ENCODE measurements around the gene SMPD2.
A peak's percentile ranks its signal among the peaks of the same experiment; 100 is the strongest.

The SMPD2 gene

DNA sequence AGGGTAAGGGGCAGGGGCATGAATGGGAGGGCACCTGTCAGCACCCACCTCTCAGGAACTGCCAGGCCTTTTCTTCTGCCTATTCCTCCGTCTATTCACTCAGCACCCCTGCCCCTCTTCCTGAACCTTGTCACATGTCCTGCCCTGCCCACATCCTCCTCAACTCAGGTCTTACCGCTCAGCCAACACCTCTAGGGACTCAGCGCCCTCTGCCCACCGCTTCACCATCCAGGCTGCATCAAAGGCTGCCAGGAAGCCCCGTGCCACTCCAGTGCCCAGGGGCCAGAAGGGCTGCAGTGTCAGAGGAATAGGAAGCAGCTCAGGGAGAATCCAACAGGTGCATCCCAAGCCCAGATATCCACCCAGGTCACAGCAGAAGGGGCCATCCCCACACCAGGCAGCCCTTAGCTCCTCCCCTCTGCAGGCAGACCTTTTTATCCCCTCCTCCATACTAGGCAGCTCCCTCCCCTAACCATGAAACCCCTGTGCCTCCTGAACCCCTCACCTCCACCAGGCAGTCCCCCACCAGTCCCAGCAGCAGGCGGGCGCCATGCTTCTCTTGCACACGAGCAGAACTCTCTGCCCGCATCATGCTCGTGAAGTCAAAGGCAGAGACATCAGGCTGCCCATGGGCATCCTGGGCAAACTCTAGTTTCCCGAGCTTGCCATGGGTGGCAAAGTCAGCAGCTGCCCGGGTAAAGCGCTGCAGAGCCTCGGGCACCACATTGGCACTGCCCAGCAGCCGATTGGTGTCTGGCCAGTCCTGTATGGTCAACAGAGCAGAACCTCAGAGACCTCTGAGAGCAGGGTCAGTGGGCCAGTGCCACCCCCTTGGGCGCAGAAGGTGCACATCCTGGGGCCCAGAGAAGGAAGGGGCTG, 9.5 kb downstream of the SMPD2 start:
- Histone ChIP-seq H3K27me3 (replicated peaks in 2 of 5; ENCODE audit: control insufficient read depth in 4 of 5, insufficient read depth in 5 of 5, low read length in 4 of 5) (no peaks in the 10 kb centered on the region), H3K9me3 (ENCODE audit: control extremely low read depth in 1 of 5, control insufficient read depth in 4 of 5, insufficient read depth in 2 of 5, low read depth in 1 of 5, low read length in 4 of 5) (no peaks in the 10 kb centered on the region), H3K36me3 (ENCODE audit: control insufficient read depth in 4 of 4, insufficient read depth in 4 of 4, low read length in 3 of 4) (peaks cover 5 to 70% (median 34%) of the 10 kb centered on the region in 4 experiments), H3K27ac (ENCODE audit: insufficient read depth in 1 of 2, low read depth in 1 of 2, low read length in 2 of 2, poor library complexity in 1 of 2, severe bottlenecking in 2 of 2) (no peak overlapping the region), H3K4me3 (ENCODE audit: control insufficient read depth in 1 of 7, extremely low read depth in 1 of 7, insufficient read depth in 4 of 7, low read depth in 2 of 7, low read length in 6 of 7) (no peak overlapping the region), H3K4me1 (ENCODE audit: control extremely low read depth in 1 of 4, control insufficient read depth in 4 of 4, insufficient read depth in 4 of 4, low read length in 3 of 4) (peaks cover 4 to 33% (median 31%) of the 10 kb centered on the region in 4 experiments)
- ChIA-PET POLR2A (interaction anchor here (1.4 kb wide), 1 partner anchor 9 kb away, joined by 10 read pairs; no protein-coding TSS in a partner anchor), CTCF (interaction anchor here (0.8 to 9.8 kb wide), 3 partner anchors 9 to 268 kb away, joined by 3 to 125 read pairs (median 3); partner anchors contain the start of genes PPIL6 and SMPD2)
- peak; percentile 25 to 61 (median 54) for DNase-seq
- 71% methylated on average over 15 of the region's 16 CpGs for WGBS (ENCODE audit: insufficient coverage)

DNA sequence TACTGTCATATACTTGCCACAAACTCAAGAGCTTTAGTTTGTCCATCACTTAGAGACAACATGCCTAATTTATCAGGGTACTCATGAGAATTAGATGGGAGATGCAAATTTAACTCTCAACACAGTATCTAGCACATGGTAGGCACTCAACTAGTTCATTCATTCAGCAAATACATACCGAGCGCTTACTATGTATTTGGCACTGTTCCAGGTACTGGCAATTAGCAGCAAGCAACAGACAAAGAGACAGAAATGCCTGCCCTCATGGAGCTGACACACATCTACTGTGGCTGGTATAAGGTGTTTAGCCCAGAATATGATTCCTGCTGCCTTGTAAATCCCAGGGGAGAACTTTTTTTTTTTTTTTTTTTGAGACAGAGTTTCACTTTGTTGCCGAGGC, 10.3 kb downstream of the SMPD2 start:
- DNase-seq, result no peak
- H3K9me3 ChIP-seq (ENCODE audit: control extremely low read depth in 1 of 5, control insufficient read depth in 4 of 5, insufficient read depth in 2 of 5, low read depth in 1 of 5, low read length in 4 of 5), result no peaks in the 10 kb centered on the region
- H3K27me3 ChIP-seq (replicated peaks in 2 of 5; ENCODE audit: control insufficient read depth in 4 of 5, insufficient read depth in 5 of 5, low read length in 4 of 5), result no peaks in the 10 kb centered on the region
- peaks cover 2 to 62% (median 29%) of the 10 kb centered on the region in 4 experiments for H3K36me3 ChIP-seq (ENCODE audit: control insufficient read depth in 4 of 4, insufficient read depth in 4 of 4, low read length in 3 of 4)
- H3K27ac ChIP-seq (ENCODE audit: insufficient read depth in 1 of 2, low read depth in 1 of 2, low read length in 2 of 2, poor library complexity in 1 of 2, severe bottlenecking in 2 of 2), result no peak overlapping the region
- POLR2A ChIA-PET, result interaction anchor here (0.6 kb wide), 1 partner anchor 9 kb away, joined by 3 read pairs; no protein-coding TSS in a partner anchor
- 90% methylated on average over 3 of the region's 3 CpGs for WGBS (ENCODE audit: insufficient coverage)
- no peak overlapping the region for H3K4me3 ChIP-seq (ENCODE audit: control insufficient read depth in 1 of 7, extremely low read depth in 1 of 7, insufficient read depth in 4 of 7, low read depth in 2 of 7, low read length in 6 of 7)
- H3K4me1 ChIP-seq (ENCODE audit: control extremely low read depth in 1 of 4, control insufficient read depth in 4 of 4, insufficient read depth in 4 of 4, low read length in 3 of 4), result peaks cover 4 to 37% (median 32%) of the 10 kb centered on the region in 4 experiments
- CTCF ChIA-PET, result interaction anchor here (9.8 kb wide), 1 partner anchor 10 kb away, joined by 125 read pairs; the partner anchor contains the start of genes PPIL6 and SMPD2

DNA sequence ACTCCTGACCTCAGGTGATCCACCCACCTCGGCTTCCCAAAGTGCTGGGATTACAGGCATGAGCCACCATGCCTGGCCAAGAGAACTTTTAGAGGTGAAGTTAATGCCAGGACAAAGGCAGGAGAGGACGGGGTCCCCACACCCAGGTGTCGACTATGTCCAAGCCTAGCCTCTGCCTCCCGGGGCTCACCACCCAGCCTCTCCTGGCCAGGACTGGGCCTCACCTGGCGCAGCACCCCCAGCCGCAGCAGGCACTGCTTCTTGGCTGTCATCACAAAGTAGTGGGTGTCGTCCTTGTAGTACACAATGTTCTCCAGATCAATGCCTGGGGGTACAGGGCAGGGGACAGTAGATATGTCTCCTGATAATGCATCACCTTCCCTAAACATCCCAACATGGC, 10.9 kb downstream of the SMPD2 start:
- Histone ChIP-seq H3K27me3 (replicated peaks in 2 of 5; ENCODE audit: control insufficient read depth in 4 of 5, insufficient read depth in 5 of 5, low read length in 4 of 5) (no peaks in the 10 kb centered on the region), H3K4me3 (ENCODE audit: control insufficient read depth in 1 of 7, extremely low read depth in 1 of 7, insufficient read depth in 4 of 7, low read depth in 2 of 7, low read length in 6 of 7) (no peak overlapping the region), H3K4me1 (ENCODE audit: control extremely low read depth in 1 of 4, control insufficient read depth in 4 of 4, insufficient read depth in 4 of 4, low read length in 3 of 4) (peaks cover 4 to 42% (median 36%) of the 10 kb centered on the region in 4 experiments), H3K9me3 (ENCODE audit: control extremely low read depth in 1 of 5, control insufficient read depth in 4 of 5, insufficient read depth in 2 of 5, low read depth in 1 of 5, low read length in 4 of 5) (no peaks in the 10 kb centered on the region), H3K36me3 (ENCODE audit: control insufficient read depth in 4 of 4, insufficient read depth in 4 of 4, low read length in 3 of 4) (peaks cover 2 to 56% (median 26%) of the 10 kb centered on the region in 4 experiments), H3K27ac (ENCODE audit: insufficient read depth in 1 of 2, low read depth in 1 of 2, low read length in 2 of 2, poor library complexity in 1 of 2, severe bottlenecking in 2 of 2) (no peak overlapping the region)
- ChIA-PET POLR2A (interaction anchor here (0.6 kb wide), 1 partner anchor 10 kb away, joined by 3 read pairs; no protein-coding TSS in a partner anchor), CTCF (interaction anchor here (0.6 to 9.8 kb wide), 2 partner anchors 10 to 55 kb away, joined by 3 to 125 read pairs; partner anchors contain the start of genes PPIL6 and SMPD2)
- WGBS (ENCODE audit: insufficient coverage), result 100% methylated on average over 5 of the region's 7 CpGs
- DNase-seq, result no peak

DNA sequence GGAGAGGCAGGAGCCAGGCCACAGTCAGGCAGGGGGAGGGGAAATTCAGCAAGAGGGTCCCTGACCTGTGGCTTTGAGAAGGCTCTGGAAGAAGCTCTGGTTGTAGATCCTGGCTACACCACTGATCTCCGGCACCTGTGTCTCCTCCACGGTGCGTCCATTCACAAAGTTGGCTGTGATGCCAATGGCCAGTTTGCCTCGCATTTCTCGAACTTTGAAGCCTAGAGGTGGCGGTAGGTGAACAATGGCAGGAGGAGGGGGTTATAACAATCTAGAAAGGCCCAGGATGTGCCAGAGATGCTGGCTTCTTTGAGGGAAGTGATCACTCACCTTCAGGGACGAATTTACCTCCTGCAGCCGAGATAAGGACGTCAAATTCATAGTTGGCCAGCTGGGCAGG, 11.7 kb downstream of the SMPD2 start:
- Histone ChIP-seq H3K27ac (ENCODE audit: insufficient read depth in 1 of 2, low read depth in 1 of 2, low read length in 2 of 2, poor library complexity in 1 of 2, severe bottlenecking in 2 of 2) (no peak overlapping the region), H3K4me3 (ENCODE audit: control insufficient read depth in 1 of 7, extremely low read depth in 1 of 7, insufficient read depth in 4 of 7, low read depth in 2 of 7, low read length in 6 of 7) (no peak overlapping the region), H3K9me3 (ENCODE audit: control extremely low read depth in 1 of 5, control insufficient read depth in 4 of 5, insufficient read depth in 2 of 5, low read depth in 1 of 5, low read length in 4 of 5) (no peaks in the 10 kb centered on the region), H3K36me3 (ENCODE audit: control insufficient read depth in 4 of 4, insufficient read depth in 4 of 4, low read length in 3 of 4) (peaks cover 2 to 48% (median 22%) of the 10 kb centered on the region in 4 experiments), H3K4me1 (ENCODE audit: control extremely low read depth in 1 of 4, control insufficient read depth in 4 of 4, insufficient read depth in 4 of 4, low read length in 3 of 4) (peaks cover 6 to 49% (median 41%) of the 10 kb centered on the region in 4 experiments), H3K27me3 (replicated peaks in 2 of 5; ENCODE audit: control insufficient read depth in 4 of 5, insufficient read depth in 5 of 5, low read length in 4 of 5) (no peaks in the 10 kb centered on the region)
- ChIA-PET POLR2A (no interaction called here), CTCF (interaction anchor here (0.6 to 9.8 kb wide), 2 partner anchors 11 to 56 kb away, joined by 3 to 125 read pairs; partner anchors contain the start of genes PPIL6 and SMPD2)
- WGBS (ENCODE audit: insufficient coverage), result 95% methylated on average over 6 of the region's 9 CpGs
- no peak for DNase-seq

DNA sequence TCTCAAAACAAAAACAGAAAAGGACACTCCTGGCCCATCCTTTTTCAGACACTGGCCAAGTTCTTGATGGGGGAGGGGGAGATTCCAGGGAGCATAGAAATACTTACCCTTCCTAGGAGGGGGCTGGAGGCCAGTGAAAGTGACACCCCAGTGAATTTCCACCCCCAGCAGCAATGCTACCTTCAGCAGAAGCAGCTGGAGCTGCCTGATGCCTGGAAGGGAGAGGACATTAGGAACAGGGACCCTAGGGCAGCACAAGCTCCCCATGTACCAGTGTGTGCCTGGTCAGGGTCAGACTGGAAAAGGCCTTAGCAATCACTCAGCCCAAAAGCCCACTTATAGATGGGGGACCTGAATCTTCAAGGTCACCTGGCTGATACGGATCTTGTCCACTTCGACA, 12.6 kb downstream of the SMPD2 start:
- ChIA-PET CTCF (interaction anchor here (9.8 kb wide), 1 partner anchor 12 kb away, joined by 125 read pairs; the partner anchor contains the start of genes PPIL6 and SMPD2), POLR2A (no interaction called here)
- no peak for DNase-seq
- no peaks in the 10 kb centered on the region for H3K27me3 ChIP-seq (replicated peaks in 2 of 5; ENCODE audit: control insufficient read depth in 4 of 5, insufficient read depth in 5 of 5, low read length in 4 of 5)
- H3K4me3 ChIP-seq (ENCODE audit: control insufficient read depth in 1 of 7, extremely low read depth in 1 of 7, insufficient read depth in 4 of 7, low read depth in 2 of 7, low read length in 6 of 7), result no peak overlapping the region
- WGBS (ENCODE audit: insufficient coverage), result 96% methylated on average over 2 of the region's 2 CpGs
- H3K27ac ChIP-seq (ENCODE audit: insufficient read depth in 1 of 2, low read depth in 1 of 2, low read length in 2 of 2, poor library complexity in 1 of 2, severe bottlenecking in 2 of 2), result peak overlapping the region in 1 of 2 experiments; percentile 29
- peaks cover 6 to 59% (median 45%) of the 10 kb centered on the region in 4 experiments for H3K4me1 ChIP-seq (ENCODE audit: control extremely low read depth in 1 of 4, control insufficient read depth in 4 of 4, insufficient read depth in 4 of 4, low read length in 3 of 4)
- peaks cover 2 to 40% (median 21%) of the 10 kb centered on the region in 4 experiments for H3K36me3 ChIP-seq (ENCODE audit: control insufficient read depth in 4 of 4, insufficient read depth in 4 of 4, low read length in 3 of 4)
- no peaks in the 10 kb centered on the region for H3K9me3 ChIP-seq (ENCODE audit: control extremely low read depth in 1 of 5, control insufficient read depth in 4 of 5, insufficient read depth in 2 of 5, low read depth in 1 of 5, low read length in 4 of 5)

DNA sequence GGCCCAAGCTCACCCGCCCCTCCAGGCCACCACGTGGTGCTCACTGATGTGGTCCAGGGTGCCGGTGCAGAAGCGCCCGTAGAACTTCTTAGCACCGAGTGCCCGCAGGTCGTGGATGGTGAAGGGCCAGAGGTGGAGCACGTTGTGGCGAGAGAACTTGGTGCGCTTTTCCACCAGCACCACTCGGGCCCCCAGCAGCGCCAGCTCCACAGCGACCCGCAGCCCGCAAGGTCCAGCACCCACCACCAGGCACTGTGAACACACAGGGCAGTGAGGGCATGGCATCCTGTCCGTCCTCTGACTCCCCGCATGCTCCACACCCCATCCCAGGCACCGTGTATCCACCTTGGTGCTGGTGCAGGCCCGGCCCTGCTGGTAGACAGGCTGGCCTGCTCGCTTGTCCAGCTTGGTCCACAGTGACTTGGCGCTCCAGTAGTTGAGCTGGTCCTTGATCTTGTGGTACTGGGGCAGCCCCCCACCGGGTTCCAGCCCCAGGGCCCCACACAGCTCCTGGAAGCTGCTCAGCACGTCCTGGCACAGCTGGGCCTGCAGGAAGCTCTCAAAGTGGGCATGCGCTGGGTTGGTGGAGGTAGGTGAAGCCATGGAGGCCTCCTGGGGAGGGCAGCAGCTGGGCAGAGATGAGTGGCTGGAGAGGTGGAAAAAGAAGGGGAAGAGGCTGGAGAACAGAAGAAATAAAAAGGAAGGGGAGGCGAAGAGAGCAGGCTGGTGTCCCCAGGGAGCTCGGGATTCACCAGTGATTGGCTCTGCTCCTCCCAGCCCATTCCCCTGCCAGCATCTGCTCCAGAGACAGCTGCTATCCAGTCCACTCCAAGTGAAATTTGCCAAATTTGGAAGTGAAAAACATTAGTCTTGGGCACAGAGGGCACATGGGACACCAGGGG, 13.3 kb downstream of the SMPD2 start:
- POLR2A ChIA-PET, result interaction anchor here (3.0 kb wide), 1 partner anchor 13 kb away, joined by 29 read pairs; the partner anchor contains the start of genes PPIL6 and SMPD2
- 86% methylated on average over 27 of the region's 27 CpGs for WGBS (ENCODE audit: insufficient coverage)

More for the DNA sequence above, 13.3 kb downstream of the SMPD2 start:
- H3K27ac ChIP-seq (ENCODE audit: insufficient read depth in 1 of 2, low read depth in 1 of 2, low read length in 2 of 2, poor library complexity in 1 of 2, severe bottlenecking in 2 of 2), result peak overlapping the region; percentile 58 to 86
- H3K4me1 ChIP-seq (ENCODE audit: control extremely low read depth in 1 of 4, control insufficient read depth in 4 of 4, insufficient read depth in 4 of 4, low read length in 3 of 4), result peaks cover 8 to 66% (median 52%) of the 10 kb centered on the region in 4 experiments
- no peaks in the 10 kb centered on the region for H3K27me3 ChIP-seq (replicated peaks in 2 of 5; ENCODE audit: control insufficient read depth in 4 of 5, insufficient read depth in 5 of 5, low read length in 4 of 5)
- CTCF ChIA-PET, result interaction anchor here (9.8 kb wide), 1 partner anchor 13 kb away, joined by 125 read pairs; the partner anchor contains the start of genes PPIL6 and SMPD2
- H3K4me3 ChIP-seq (ENCODE audit: control insufficient read depth in 1 of 7, extremely low read depth in 1 of 7, insufficient read depth in 4 of 7, low read depth in 2 of 7, low read length in 6 of 7), result peak overlapping the region in 5 of 7 experiments; percentile 83 to 97 (median 86)
- peaks cover 2 to 35% (median 19%) of the 10 kb centered on the region in 4 experiments for H3K36me3 ChIP-seq (ENCODE audit: control insufficient read depth in 4 of 4, insufficient read depth in 4 of 4, low read length in 3 of 4)
- H3K9me3 ChIP-seq (ENCODE audit: control extremely low read depth in 1 of 5, control insufficient read depth in 4 of 5, insufficient read depth in 2 of 5, low read depth in 1 of 5, low read length in 4 of 5), result no peaks in the 10 kb centered on the region
- DNase-seq, result no peak

Measured in common myeloid progenitor, CD34-positive (primary cell).